Sigmoid colon (tissue), 4 donors: ENCODE results near the gene NHS.

Source experiments
- POLR2A ChIP-seq, 2 donors: fragments of 450-650 bp; IDR thresholded peaks; one replicate each; pipeline ENCODE4 v1.6.1; 2016; ENCODE audit warnings: antibody characterized with exemption in 2 of 2, mild to moderate bottlenecking in 2 of 2, moderate library complexity in 2 of 2
- POLR2AphosphoS5 ChIP-seq, 4 donors: sonication (generic); formaldehyde crosslinking; IDR thresholded peaks; one replicate each; pipeline ENCODE4 v1.6.1; 2017; ENCODE audit warnings: antibody characterized with exemption in 4 of 4
- TF ChIP-seq, protein P1 (sequence below), 4 experiments: fragments of 450-650 bp in 3 of 4; fragments of 200-600 bp in 1 of 4; IDR thresholded peaks; one replicate each; pipeline ENCODE4 v1.5.1; 2016 to 2019; ENCODE audit warnings: antibody characterized with exemption in 4 of 4, mild to moderate bottlenecking in 3 of 4, moderate library complexity in 2 of 4

DNA sequence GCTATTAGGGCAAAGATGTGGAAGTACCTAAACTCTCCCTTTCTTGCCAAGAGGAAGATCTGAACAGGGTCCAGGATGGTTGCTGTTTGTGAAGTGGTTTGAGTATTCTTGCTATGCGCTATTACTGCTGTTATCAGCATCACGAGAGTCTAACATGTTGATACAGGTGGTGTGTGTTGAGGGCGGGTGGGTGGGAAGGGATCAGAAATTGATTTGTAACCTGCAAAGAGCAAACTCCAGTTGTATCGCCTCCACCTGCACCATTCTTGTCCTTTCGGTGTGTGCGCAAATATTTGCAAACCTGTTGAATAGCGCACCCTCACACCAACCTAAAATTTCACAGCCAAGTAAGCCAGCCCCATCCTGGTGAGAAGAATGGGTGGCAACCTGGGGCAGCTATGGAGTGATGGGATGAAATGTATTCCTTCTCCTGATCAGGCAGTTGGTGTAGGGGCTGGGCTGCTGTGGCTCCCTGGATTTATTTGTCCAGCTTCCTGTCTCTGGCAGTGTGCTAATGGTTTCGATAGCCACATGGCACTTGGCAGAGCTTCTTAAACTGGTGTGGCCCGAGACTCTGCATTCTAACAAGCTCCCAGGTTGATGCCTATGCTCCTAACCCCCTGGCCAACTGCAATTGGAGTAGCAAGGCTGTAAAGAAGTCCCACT is 259.7 kb downstream of the NHS start:
- TF ChIP-seq, protein P1, sequence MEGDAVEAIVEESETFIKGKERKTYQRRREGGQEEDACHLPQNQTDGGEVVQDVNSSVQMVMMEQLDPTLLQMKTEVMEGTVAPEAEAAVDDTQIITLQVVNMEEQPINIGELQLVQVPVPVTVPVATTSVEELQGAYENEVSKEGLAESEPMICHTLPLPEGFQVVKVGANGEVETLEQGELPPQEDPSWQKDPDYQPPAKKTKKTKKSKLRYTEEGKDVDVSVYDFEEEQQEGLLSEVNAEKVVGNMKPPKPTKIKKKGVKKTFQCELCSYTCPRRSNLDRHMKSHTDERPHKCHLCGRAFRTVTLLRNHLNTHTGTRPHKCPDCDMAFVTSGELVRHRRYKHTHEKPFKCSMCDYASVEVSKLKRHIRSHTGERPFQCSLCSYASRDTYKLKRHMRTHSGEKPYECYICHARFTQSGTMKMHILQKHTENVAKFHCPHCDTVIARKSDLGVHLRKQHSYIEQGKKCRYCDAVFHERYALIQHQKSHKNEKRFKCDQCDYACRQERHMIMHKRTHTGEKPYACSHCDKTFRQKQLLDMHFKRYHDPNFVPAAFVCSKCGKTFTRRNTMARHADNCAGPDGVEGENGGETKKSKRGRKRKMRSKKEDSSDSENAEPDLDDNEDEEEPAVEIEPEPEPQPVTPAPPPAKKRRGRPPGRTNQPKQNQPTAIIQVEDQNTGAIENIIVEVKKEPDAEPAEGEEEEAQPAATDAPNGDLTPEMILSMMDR (IDR thresholded peaks at IDR 0.05) = no peak
- TF ChIP-seq POLR2AphosphoS5 (IDR thresholded peaks at IDR 0.05) (no peak), POLR2A (IDR thresholded peaks at IDR 0.05) (no peak)
